Activated gamma-delta T cell treated with anti-CD3 and anti-CD28 coated beads, Interleukin-2, amount 50 U/mL, for 16 hours (primary cell): ENCODE results near the gene KLB.

Experiments used
- DNase-seq: peaks from one replicate; pipeline ENCODE4 v3.0.0-alpha.2; 2020; ENCODE audit warnings: low read depth

KLB gene

DNA sequence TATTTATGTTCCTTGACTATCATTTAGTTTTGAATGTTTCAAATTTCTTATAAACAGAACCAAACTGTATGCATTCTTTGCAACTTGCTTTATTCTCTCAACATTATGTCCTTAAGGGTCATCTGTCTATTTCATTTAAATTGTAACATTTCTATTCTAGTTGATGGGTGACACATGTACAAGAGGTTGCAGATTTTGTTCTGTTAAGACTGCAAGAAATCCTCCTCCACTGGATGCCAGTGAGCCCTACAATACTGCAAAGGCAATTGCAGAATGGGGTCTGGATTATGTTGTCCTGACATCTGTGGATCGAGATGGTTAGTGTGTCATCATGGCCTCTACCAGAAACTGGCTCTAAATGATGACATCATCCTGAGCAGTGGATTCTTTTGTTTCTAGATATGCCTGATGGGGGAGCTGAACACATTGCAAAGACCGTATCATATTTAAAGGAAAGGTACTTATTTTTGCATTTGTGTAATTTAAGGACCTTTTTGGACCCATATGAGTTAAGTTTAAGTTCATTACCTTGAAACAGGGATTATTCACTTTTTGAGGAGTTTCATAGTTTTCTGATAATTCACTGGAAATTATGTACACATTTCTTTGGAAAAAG, 58.3 kb downstream of the KLB start:
- no peak for DNase-seq

DNA sequence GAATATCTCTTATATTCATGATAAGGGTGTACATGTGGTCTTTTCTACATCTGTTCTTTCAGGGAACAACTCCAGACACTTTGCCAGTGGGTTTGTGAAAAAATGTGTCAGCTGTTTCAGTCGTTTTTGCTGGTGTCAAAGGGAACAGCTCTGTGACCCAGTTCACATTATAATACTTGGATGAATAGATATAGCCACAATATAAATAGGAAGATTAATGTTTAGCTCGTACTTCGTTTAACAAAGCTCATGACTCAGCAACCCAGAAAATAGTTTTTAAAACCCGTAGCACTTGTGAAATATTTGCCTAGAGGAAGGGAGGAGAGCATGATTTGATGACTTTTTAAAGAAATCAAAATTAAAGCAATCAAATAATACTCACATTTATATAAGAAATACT, 60.0 kb downstream of the KLB start:
- DNase-seq = no peak

DNA sequence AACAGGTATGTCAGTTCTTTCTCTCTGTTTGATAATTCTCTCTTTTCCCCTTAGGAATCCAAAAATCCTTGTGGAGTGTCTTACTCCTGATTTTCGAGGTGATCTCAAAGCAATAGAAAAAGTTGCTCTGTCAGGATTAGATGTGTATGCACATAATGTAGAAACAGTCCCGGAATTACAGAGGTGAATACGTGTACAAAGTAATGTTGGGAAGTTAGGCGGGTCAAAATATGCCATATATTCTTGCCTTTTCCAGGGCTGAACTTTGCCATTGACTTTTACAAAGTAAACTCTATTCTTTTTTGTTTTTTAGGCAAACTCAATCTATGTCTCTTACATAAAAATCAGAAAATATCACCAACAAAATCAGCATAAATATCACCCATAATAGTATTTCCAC, 60.7 kb downstream of the KLB start:
- DNase-seq = no peak

DNA sequence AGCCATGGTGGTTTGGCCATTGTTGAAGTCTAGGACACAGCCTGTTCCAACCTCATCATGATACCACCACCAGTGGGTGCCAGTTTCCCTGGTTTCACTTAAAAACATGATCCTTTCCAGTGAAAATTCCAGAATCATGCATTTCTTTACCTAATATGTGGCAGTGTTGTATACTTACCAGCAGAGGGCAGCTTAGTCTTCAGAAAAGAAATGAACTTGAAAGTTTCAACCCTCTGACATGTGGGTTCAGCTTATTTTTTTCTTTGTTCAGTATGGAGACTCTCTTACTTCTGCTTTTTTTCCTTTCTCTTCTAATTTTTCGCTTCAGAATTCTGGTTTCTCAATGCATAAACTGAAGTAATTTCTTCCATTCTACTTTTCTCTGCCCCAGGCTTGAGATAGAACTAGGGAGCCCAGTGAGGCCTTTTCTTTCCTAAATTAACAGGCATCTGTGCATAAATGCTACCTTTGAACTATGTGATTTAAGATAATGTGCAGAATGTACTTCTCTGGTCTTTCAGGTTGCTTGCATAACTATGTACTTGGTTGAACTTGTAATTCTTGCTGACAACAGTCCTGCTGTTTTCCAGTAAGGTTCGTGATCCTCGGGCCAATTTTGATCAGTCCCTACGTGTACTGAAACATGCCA, 62.8 kb downstream of the KLB start:
- DNase-seq = no peak

GRCh38 chr4:39470402-39470801, 63.7 kb downstream of the KLB start:
- no peak for DNase-seq

- no peak for DNase-seq
Measured at GRCh38 chr4:39472396-39472795, 65.7 kb downstream of the KLB start.

DNA sequence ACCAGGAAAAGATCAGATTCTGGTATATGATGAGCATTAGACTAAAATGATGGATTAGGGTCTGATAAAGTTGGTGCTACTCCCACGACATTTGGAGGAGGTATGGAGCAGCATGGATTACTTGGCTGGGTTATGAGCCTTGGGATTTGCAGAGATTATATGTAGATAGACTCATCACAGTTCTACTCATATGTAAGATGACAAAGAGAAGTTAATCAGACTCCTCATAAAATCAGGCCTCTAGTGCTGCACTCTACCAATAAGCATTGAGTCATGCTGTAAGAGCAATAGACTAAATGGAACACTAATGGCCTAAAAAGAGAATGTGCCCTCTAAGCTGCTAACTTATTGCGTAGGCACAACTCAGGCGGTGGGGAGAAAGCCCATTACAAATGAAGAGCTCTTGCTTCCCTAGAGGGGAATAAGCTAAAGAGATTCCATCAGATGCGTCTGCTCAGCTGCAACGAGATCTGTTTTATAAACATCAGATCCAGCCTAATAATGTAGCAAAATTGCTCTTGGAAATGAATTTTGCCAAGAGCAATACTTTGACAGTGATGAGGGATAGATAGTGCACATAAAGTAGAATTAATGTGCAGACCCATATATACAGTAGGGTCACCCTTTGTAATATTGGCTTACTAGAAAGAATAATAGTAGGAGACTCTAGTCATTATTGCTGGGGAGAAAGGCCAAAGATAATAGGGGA, 69.6 kb downstream of the KLB start:
- no peak for DNase-seq

GRCh38 chr4:39480251-39480650, 73.5 kb downstream of the KLB start:
- DNase-seq = no peak

GRCh38 chr4:39480902-39481695, 74.4 kb downstream of the KLB start:
- no peak for DNase-seq

DNA sequence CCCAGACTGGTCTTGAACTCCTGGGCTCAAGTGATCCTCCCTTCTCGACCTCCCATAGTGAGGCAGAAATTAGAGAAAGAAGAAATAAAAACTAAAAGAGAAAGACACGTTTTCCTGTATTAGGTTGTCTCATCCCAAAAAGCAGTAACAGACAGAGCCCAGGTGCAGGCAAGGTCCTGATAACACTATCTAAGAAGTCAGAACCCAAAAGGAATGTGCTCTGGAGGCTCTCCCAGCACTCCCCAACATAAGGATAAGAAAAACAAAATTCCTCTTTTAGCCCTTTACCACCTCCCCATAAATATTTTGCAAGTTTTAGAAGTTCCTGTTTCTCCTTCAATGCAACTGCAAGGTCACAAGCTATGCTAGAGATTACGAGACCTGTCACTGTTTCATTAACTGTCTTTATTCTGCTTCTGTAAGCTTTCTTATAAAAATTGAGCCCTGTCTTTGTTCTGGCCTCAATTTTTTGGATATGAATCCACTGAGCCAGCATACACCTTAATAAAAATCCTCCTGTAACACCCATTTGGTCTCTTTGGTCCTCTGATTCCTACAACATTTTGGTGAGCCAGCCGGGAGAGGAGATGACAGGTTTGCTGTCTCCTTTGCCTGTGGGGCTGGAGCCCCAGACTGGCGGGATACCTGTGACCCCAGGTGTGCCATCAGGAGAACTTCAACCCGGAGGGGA, 78.0 kb downstream of the KLB start:
- DNase-seq = no peak

DNA sequence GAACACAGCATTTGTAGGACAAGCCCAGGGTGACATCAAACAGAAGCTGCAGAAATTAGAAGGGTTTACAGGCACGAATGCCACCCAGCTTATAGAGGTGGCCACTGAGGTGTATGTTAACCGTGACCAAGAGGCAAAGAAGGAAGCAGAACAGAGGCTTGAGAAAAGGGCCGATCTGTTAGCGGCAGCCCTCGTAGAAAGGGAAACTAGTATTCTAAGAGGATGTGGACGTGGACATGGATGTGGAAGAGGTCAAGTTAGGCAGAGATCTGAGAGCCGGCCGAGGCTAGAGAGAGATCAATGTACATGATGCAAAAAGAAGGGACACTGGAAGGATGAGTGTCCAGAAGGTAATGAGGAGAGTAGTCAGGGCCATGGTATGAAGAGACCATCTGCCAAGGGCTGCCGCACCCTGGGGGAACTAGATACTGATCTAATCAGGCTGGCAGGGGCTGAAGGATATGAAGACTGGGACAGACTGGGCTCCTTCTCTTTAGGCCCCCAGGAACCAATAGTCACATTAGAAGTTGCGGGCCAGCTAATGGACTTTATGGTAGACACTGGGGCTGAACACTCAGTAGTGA, 79.6 kb downstream of the KLB start:
- no peak for DNase-seq

GRCh38 chr4:39490322-39490721, 83.6 kb downstream of the KLB start:
- DNase-seq = no peak

- DNase-seq = no peak
Measured at GRCh38 chr4:39494354-39494753, 87.6 kb downstream of the KLB start.

DNA sequence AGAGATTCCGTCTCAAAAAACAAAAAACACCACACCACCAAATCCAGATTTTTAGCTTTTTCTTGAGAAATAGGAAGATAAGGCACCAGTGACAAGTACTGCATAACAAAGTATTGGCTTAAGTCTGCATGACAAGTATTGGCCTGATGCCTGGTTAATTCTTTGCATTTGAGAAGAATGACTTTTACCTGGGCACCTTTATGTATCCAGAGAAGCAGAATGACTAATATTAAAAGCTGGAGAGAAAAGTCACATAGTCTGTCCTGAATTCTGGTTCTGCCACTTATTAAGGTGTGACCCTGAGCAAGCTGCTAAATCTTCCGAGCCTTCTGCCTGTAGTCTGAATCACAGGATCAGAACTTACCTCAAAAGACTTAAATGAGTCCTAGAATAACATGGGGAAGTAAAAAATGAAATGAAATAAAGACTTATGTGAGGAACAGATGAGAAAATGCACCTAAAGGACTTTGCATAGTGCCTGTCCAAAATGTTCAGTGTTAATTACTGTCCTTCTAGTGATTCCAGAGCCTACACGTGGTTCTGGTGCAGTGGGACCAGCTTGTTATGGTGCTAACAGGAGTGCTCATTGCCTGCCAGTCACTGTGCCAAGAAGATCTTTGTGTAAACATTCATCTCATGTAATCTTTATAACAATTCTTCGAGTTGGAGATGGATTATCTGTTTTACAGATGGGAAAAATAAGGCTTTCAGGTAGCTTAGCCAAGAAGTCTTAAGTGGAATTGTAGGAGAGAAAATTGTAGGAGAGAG, 88.9 kb downstream of the KLB start:
- no peak for DNase-seq

- DNase-seq = no peak
Measured at GRCh38 chr4:39497909-39498726, 91.4 kb downstream of the KLB start.

DNA sequence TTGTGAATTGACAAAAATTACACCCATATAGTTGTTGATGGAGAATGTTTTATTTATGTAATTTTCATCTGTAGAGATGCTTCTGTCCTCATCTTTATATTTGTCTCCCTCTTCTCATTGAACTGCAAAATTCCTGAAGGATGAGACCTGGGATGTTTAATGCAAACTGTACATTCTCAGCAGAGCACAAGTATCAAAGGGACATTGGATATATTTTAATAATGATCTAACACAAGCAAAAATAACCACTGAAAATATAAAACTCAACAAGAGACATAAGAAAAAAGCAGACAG, 91.9 kb downstream of the KLB start:
- DNase-seq = no peak
